Upper lobe of left lung (tissue), 6 donors: ENCODE measurements around the gene SREBF1. TPM values are rescaled to one million over a fixed set of nuclear protein-coding genes. Genes with fewer than 3 reads are reported as not detected.

Experiments used
- ATAC-seq, 2 donors: fragments of 200-7000 bp; cut with Tn5 transposase; one replicate each; pipeline ENCODE4 v1.9.1; 2022; ENCODE audit warnings: mild to moderate bottlenecking in 2 of 2, moderate library complexity in 2 of 2; ENCODE audit not compliant: low FRiP score in 2 of 2
- DNase-seq, 2 donors: peaks; one replicate each; pipeline ENCODE4 v3.0.0-alpha.2; 2019 to 2020
- H3K27ac ChIP-seq, 4 donors: fragments of 200-600 bp; sonication (generic); one replicate each; pipeline ENCODE4 v1.5.1; 2016 to 2019
- H3K27me3 ChIP-seq, 4 donors: fragments of 200-600 bp; sonication (generic); one replicate each; pipeline ENCODE4 v1.5.1; 2017 to 2019
- H3K36me3 ChIP-seq, 4 donors: fragments of 200-600 bp; sonication (generic); one replicate each; pipeline ENCODE4 v1.5.1; 2016 to 2019
- H3K4me1 ChIP-seq, 4 donors: fragments of 200-600 bp; sonication (generic); one replicate each; pipeline ENCODE4 v1.5.1; 2018 to 2019
- H3K4me3 ChIP-seq, 4 donors: fragments of 200-600 bp; sonication (generic); one replicate each; pipeline ENCODE4 v1.5.1; 2017 to 2019; ENCODE audit warnings: mild to moderate bottlenecking in 2 of 4, moderate library complexity in 1 of 4
- H3K9me3 ChIP-seq, 4 donors: fragments of 200-600 bp; sonication (generic); one replicate each; pipeline ENCODE4 v1.5.1; 2018 to 2019
- CTCF ChIP-seq, 6 experiments: fragments of 450-650 bp in 4 of 6; fragments of 200-600 bp in 2 of 6; sonication (generic) in 2 of 6; IDR thresholded peaks; one replicate each; pipeline ENCODE4 v1.5.1; 2016 to 2019; ENCODE audit warnings: antibody characterized with exemption in 6 of 6
- EP300 ChIP-seq, 4 donors: sonication (generic); formaldehyde crosslinking; IDR thresholded peaks; one replicate each; pipeline ENCODE4 v1.5.1; 2017; ENCODE audit warnings: antibody characterized with exemption in 4 of 4, control low read depth in 2 of 4
- POLR2A ChIP-seq, 4 donors: fragments of 450-650 bp; IDR thresholded peaks; one replicate each; pipeline ENCODE4 v1.5.1; 2016 to 2017; ENCODE audit warnings: antibody characterized with exemption in 4 of 4, mild to moderate bottlenecking in 2 of 4
- POLR2AphosphoS5 ChIP-seq, 2 donors: sonication (generic); formaldehyde crosslinking; IDR thresholded peaks; one replicate each; pipeline ENCODE4 v1.5.1; 2017; ENCODE audit warnings: antibody characterized with exemption in 2 of 2
- WGBS, 2 donors: methylation state at CpG; one replicate each; pipeline ENCODE4 v1.1.5; 2017 to 2018; 5-methylcytosine and 5-hydroxymethylcytosine counted together
- total RNA-seq, 6 donors: library from RNA; depleted of rRNA in 4 of 6; stranded (reverse); fragments of >200 nt in 4 of 6; gene quantifications; one replicate each; pipeline versions ENCODE4 v1.1.0 to v1.2.1, GENCODE V29; 2016 to 2021
- donor health status: DM: no; HTN: no; CAD: no; lungs with moderate emphysema.
- donor health status: DM: no; HTN: yes; CAD: no; lungs with severe emphysema.

Gene SREBF1
- total RNA-seq, 6 donors from 2014 or later: 64.2 to 579 (median 123) TPM

- Histone ChIP-seq H3K4me1 (peaks cover 40 to 58% (median 47%) of the 10 kb centered on the region in 4 donors), H3K27me3 (peaks cover 0 to 5% (median 0%) of the 10 kb centered on the region in 4 donors), H3K9me3 (no peaks in the 10 kb centered on the region), H3K27ac (peak overlapping the region in 1 of 4 donors; percentile 23), H3K36me3 (no peaks in the 10 kb centered on the region), H3K4me3 (no peak overlapping the region)
- 79% methylated on average over 7 of the region's 7 CpGs; no CpG with 5 or more reads in 1 of the 2 donors for WGBS, 2 donors
- ATAC-seq (no peak), DNase-seq (no peak)
- TF ChIP-seq POLR2A (IDR thresholded peaks at IDR 0.05) (no peak), EP300 (IDR thresholded peaks at IDR 0.05) (no peak), CTCF (IDR thresholded peaks at IDR 0.05) (peak in 1 of 6 experiments; percentile 22)
These were observed 52.0 kb downstream of the SREBF1 start for GRCh38 chr17:17784657-17785267.

GRCh38 chr17:17783825-17784656 is 52.7 kb downstream of the SREBF1 start:
- peak; percentile 2 to 7 for ATAC-seq
- WGBS, 2 donors: 4 to 9% methylated on average over 23 to 30 of the region's 37 CpGs
- Histone ChIP-seq H3K9me3 (no peaks in the 10 kb centered on the region), H3K36me3 (no peaks in the 10 kb centered on the region), H3K4me3 (peak overlapping the region; percentile 36 to 60 (median 52)), H3K27ac (peak overlapping the region in 3 of 4 donors; percentile 10 to 81 (median 23)), H3K4me1 (peaks cover 40 to 58% (median 47%) of the 10 kb centered on the region in 4 donors), H3K27me3 (peaks cover 0 to 5% (median 0%) of the 10 kb centered on the region in 4 donors)
- DNase-seq: no peak
- no peak for TF ChIP-seq CTCF (IDR thresholded peaks at IDR 0.05)
- no peak for TF ChIP-seq POLR2AphosphoS5 (IDR thresholded peaks at IDR 0.05)
- TF ChIP-seq POLR2A (IDR thresholded peaks at IDR 0.05): no peak
- TF ChIP-seq EP300 (IDR thresholded peaks at IDR 0.05): no peak

- no peaks in the 10 kb centered on the region for H3K9me3 ChIP-seq
- peaks cover 43 to 64% (median 51%) of the 10 kb centered on the region in 4 donors for H3K4me1 ChIP-seq
These were observed 53.5 kb downstream of the SREBF1 start for GRCh38 chr17:17783116-17783824.

More at GRCh38 chr17:17783116-17783824, 53.5 kb downstream of the SREBF1 start:
- TF ChIP-seq POLR2A (IDR thresholded peaks at IDR 0.05) (no peak), CTCF (IDR thresholded peaks at IDR 0.05) (peak in 3 of 6 experiments; percentile 27 to 32 (median 31))
- 0% methylated on average over 26 of the region's 75 CpGs; no CpG with 5 or more reads in 1 of the 2 donors for WGBS, 2 donors
- Histone ChIP-seq H3K27me3 (peaks cover 0 to 5% (median 0%) of the 10 kb centered on the region in 4 donors), H3K36me3 (no peaks in the 10 kb centered on the region), H3K27ac (peak overlapping the region in 3 of 4 donors; percentile 1 to 81 (median 10)), H3K4me3 (peak overlapping the region; percentile 36 to 60 (median 52))
- ATAC-seq: peak in 1 of 2 donors; percentile 42
- DNase-seq: peak; percentile 59 to 92
